HG02973 (cell line): ENCODE results near the gene EDAR.

ENCODE experiments used
- ATAC-seq: cut with Tn5 transposase; IDR thresholded peaks from one replicate; pipeline ENCODE4 v1.9.1; 2021; ENCODE audit warnings: moderate library complexity; ENCODE audit not compliant: unreplicated experiment

The EDAR gene

GRCh38 chr2:108942231-108942825, 46.7 kb downstream of the EDAR start:
- ATAC-seq = no peak

- ATAC-seq = no peak
Measured at GRCh38 chr2:108941767-108942166, 47.3 kb downstream of the EDAR start.

- ATAC-seq = no peak
Measured at GRCh38 chr2:108941161-108941665, 47.8 kb downstream of the EDAR start.

GRCh38 chr2:108940156-108940555, 48.9 kb downstream of the EDAR start:
- ATAC-seq = no peak

GRCh38 chr2:108938077-108938710, 50.8 kb downstream of the EDAR start:
- ATAC-seq = no peak

- no peak for ATAC-seq
Measured at GRCh38 chr2:108937367-108938017, 51.5 kb downstream of the EDAR start.

GRCh38 chr2:108936866-108937265, 52.2 kb downstream of the EDAR start:
- no peak for ATAC-seq

GRCh38 chr2:108936076-108936864, 52.8 kb downstream of the EDAR start:
- ATAC-seq = no peak

GRCh38 chr2:108935271-108935741, 53.7 kb downstream of the EDAR start:
- ATAC-seq = no peak

GRCh38 chr2:108934583-108935245, 54.3 kb downstream of the EDAR start:
- no peak for ATAC-seq

GRCh38 chr2:108934151-108934550, 54.9 kb downstream of the EDAR start:
- ATAC-seq = no peak

- no peak for ATAC-seq
Measured at GRCh38 chr2:108933691-108934117, 55.3 kb downstream of the EDAR start.

- no peak for ATAC-seq
Measured at GRCh38 chr2:108932736-108933332, 56.2 kb downstream of the EDAR start.

GRCh38 chr2:108931372-108931771, 57.6 kb downstream of the EDAR start:
- no peak for ATAC-seq

- ATAC-seq = no peak
Measured at GRCh38 chr2:108929807-108930425, 59.1 kb downstream of the EDAR start.

- no peak for ATAC-seq
Measured at GRCh38 chr2:108928660-108929377, 60.2 kb downstream of the EDAR start.

- no peak for ATAC-seq
Measured at GRCh38 chr2:108927936-108928659, 60.9 kb downstream of the EDAR start.

GRCh38 chr2:108927405-108927804, 61.6 kb downstream of the EDAR start:
- no peak for ATAC-seq
